SHP77 (cell line): Measurements from ENCODE around the gene SFT2D2.
A peak's percentile ranks its signal among the peaks of the same experiment; 100 is the strongest.

Experiments
- DNase-seq, 2 experiments: peaks; one replicate each; lab custom pipeline; 2025; lab: John Stamatoyannopoulos, UW

Gene SFT2D2

DNA sequence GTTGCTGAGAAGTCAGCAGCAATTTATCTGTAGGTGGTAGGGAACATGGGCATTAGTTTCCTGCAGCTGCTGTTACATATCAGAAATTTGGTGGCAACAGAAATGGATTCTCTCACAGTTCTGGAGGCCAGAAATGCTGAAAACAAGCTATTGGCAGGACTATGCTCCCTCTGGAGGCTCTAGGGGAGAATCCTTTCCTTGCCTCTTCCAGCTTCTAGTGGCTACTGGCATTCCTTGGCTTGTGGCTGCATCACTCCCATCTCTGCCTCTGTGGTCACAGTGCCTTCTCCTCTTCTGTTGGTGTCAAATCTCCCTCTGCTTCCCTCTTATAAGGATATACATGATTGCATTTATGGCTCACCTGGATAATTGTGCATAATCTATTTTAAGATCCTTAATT, 2.5 kb upstream of the SFT2D2 start:
- DNase-seq: no peak

DNA sequence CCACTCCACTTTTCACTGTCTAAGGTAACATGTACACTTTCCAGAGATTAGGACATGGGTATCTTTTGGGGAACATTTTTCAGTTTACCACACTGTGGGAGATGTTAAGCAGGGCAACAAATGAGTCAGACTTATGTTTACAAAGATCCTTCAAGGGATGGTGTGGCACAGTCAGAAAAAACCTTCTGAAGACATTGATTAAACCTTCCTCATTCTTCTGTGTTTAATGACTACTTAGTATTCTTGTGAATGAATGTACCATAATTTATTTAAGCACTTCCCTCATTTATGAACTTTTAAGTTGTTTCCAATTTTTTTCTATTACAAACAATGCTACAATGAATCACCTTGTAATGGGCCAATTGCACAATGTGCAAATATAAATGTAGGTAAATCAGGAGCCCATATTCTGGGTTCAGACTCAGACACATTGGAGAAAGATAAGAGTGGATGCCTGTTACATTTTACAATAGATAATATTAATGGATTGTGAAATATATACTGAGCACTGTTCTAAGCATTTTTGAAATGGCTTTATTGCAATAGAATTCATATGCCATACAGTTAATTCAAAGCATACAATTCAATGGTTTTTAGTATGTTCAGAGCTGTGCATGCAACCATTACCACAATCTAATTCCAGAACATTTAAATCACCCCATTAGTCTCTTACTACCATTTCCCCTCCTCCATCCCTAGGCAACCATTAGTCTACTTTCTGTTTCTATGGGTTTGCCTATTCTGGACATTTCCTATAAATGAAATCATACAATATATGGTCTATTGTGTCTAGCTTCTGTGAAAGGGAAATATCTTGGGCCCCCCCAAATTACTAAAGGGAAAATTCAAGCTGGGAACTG, 1.9 kb upstream of the SFT2D2 start:
- DNase-seq: no peak

DNA sequence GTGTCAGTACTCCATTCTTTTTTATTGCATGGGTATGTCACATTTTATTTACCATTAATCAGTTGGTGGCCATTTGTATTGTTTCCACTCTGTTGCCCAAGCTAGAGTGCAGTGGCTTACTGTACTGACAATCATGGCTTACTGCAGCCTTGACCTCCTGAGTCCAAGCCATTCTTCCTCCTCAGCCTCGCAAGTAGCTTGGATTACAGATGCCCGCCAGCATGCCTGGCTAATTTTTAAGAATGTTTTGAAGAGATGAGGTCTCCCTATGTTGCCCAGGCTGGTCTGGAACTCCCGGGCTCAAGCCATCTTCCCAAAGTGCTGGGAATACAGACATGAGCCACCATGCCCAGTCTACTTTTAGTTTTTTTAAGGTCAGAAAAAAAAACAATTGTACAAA, 813 bp upstream of the SFT2D2 start:
- DNase-seq: peak in 1 of 2 experiments; percentile 34

DNA sequence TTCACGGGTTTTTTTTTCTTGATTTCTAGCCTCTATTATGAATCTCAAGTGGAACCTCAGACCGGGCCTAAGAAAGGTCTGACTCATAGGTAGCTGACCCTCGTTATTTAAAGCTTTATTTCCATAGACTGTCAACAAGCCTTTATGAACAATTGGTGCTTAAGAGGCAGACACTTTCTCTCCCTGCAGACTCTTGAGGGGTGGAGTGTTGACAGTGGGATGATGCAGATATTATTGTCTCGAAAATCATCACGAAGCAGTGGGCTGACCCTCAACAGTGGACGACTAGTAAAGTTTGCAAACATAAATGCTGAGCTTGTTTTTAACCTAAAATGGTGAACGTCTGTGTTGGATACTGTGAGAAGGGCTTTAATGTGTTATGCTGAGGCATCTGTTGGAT, 1.8 kb downstream of the SFT2D2 start:
- no peak for DNase-seq

DNA sequence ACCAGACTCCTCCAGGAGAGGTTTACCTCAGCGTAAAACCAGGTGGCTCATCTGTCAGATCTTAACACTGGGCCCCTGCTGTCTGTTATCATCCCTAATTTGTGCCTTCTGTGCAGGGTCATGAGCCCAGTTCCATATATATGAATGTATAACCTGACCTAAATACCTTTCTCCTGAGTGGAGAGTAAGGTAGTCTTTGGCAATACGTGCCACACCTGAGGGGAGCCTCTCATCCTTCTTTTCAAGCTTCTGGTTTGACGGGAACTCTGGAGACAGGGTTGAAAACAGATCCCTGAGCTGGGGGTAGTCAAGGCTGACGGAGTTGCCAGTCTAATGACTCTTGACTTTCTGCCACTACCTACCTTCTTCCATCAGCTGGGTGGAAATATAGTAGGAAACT, 4.1 kb downstream of the SFT2D2 start:
- no peak for DNase-seq

DNA sequence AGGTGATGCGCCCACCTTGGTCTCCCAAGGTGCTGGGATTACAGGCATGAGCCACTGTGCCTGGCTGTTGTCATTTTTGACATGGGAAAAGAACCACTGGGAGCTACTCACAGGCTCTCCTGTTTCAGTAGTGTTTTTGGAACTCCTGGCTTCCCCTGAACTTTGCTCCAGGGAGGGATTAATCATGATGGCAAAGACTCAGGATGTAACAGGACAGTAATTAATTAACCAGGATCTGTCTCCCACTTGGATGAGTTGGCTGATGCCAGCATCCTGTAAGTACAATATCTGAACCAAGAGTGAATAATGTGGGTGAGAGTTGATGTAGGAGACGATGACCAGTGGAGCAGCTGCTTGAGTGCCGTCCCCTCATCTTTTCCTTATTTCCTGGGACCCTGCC, 4.9 kb downstream of the SFT2D2 start:
- DNase-seq: no peak

DNA sequence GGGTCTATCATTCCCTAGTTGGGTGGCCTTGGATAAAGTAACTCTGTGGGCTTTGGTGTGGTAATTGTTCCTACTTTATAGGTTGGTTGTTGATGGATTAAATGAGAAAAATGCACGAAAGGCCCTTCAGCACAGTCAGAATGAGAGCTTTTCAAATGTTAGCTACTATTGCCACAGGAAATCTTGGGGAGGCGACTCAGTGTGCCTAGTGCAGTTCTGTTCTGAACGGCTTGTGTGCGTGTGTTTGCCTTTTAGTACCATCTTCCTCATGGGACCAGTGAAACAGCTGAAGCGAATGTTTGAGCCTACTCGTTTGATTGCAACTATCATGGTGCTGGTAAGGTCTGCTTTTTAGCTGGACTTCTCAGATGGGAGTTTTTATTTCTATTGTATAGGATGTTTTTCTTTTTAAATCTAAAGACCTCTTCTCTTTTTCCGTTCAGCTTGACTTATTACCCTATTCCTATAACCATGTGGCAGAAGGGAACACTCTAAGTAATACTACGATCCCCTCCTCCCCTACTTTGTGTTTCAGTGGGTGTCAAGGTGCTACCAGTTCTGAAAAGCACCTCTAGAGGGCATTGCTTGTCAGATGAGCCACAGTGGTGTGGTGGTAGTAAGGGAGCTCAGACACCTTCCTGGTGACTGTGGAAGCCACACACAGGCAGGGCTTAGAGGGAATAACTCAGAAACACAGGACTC, 9.2 kb downstream of the SFT2D2 start:
- DNase-seq: peak; percentile 25 to 58

DNA sequence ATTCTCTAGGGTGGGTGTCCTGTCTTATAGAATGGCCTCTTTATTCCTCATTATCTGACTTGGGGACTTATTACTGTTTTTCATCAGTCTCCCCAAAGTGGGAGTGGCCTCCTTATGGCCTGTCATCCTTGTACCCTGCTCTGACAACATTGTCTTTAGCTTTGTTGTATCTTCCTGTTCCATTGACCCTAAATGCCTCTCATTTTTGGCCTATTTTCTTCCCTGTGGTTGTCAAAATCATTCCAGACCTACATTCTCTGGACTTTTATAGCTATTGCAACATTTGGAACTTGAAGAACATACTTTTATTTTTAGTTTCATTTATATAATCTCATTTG, 9.7 kb downstream of the SFT2D2 start:
- DNase-seq: no peak

DNA sequence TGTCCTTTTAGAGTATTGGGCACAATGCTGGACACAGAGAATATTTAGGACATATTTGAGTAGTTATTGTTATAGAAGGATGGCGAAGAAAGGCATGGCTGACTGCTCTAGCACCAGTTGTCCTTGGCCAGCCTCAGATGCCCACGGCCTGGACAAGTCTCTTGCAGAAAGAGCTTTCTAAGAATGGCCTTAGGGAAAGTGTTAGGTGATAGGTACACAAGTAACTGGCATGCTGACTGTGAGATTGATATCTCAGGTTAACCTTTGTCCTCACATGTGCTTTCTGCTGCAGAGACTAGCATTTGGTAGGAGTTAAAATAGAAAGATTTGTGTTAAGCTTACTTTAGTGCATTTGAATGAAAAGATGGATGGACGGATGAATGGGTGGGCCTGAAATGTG, 10.1 kb downstream of the SFT2D2 start:
- no peak for DNase-seq

DNA sequence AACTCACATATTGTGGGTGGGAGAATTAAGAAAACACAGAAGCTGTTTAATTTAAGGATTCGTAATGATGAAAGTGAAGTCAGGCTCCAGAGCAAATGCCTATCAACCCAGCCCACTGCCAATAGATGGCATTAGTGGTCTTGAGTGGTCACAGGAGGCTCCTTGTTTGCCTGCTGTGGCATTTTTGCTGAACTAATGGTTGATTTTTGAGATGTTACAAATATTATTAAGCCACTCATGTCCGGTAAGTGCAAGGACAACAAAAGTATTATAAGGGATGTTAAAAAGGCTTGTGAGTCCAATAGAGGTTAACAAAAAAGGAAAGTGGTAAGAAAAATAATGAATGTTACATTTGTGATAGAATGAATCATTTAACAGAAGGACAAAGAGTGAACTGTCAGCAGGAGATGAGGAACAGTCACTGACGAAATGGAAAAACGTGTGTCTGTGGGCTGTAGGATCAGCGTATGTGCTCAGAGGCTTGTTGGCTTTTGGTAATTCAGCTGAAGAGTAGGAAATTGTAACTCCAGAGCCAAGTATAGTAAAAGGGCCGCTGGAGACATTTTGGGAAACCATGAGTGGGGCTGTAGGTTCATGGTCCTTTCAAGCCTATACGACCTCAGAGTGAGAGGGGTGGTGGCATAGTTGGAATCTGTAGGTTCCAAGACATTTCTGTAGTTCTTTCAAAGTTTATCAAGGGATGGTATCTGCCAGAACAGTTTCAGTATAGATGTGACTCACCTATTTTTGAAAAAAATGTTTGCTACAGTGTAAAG, 11.2 kb downstream of the SFT2D2 start:
- DNase-seq: no peak

DNA sequence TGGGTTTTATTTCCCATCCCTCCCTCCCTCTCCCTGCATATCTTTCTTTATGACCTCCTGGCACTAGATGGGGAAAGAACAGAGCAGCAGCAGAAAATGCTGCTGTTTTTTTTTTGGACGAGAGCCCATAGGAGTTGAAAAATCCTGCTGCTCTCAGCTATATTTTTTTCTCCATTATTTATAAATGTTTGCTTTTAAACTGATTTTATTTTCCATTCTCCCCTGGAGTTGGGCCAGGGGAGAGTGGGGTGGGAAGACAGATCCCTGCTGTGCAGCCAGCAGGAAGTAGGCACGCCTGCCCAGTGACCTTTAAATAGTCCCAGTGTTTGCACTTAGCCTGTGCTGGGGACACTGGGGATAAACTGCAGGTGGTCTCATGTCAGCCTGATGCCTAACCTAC, 17.4 kb downstream of the SFT2D2 start:
- peak in 1 of 2 experiments; percentile 59 for DNase-seq

DNA sequence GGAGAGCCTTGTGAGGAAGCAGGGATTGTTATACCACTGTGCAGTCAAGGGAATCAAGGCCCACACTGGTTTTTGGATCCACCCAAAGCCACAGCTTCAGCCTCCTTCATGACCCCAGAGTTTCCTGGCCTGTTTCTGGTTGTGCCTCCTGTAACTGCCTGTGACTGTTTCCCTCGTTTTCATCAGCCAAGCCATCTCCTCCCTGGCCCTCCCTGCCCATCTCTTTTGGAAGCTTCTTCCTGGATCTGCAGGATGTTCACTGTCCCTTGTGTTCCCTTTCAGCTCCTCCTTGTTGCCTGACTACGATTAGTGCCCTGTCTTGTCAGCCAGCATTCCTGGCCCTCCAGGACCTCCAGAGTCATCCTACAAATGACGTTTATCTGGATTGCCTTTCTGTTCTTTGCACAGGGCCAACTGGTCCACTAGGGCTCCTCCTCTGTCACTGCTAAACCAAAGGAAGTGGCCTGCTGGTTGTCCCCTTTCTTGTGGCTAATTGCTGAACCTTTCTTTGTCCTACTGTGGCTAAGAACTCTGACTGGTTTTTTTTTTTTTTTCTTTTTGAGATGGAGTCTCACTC, 17.9 kb downstream of the SFT2D2 start:
- no peak for DNase-seq

DNA sequence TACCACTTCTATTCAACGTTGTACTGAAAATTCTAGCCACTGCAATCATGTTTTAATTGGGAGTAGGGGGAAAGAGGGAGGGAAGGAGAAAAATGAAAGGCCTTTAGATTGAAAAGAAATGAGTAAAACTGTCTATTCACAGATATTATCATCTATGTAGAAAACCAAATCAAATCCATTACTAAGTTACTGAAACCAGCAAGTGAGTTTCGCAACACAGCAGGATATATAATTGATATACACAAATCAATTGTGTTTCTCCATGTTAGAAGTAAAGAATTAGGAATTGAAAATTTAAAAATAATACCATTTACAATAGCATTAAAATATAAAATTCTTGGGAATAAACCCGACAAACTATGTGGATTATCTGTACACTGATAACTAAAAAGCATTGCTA, 19.2 kb downstream of the SFT2D2 start:
- no peak for DNase-seq

DNA sequence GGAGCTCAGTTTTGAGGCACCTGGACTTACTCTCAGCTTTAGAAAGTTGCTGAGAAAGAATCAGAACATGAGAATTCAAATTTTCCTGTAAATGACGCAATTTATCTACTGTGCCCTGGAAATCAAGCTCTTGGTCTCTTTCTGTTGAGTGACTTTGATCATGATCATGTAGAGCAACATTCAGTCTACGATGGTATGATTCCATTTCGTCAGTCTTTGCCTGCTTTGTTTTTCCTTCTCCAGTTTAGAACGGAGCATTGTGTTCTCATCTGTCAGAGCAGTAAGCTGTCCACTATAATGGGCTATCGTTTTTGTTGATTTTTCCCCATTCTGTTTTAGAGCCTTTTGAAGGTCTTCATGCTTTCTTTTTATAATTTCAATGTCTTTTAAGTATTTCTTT, 20.7 kb downstream of the SFT2D2 start:
- DNase-seq: no peak

DNA sequence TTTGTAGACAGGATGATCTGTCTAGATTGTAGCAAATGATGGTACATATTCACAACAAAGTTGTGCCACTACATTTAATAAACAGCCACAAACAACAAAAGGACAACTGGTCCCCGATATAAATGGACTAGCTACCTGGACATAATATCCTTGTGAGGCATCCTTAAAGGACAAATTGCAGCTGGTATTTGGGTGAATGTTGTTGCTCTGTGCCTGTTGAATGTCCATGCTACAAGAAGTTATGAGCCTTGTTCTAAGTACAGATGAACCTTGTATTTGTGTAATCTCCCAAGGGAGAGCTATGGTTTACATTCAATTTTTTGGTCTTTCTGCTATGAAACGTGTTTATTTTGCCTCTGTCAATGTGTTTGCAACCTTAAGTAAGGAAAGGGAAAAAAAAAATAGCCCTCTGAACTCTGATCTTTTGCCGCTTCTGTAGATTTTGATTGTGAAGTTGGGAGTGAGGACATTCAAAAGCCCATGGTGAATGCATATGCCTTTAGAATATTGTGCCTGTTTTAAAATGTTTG, 26.5 kb downstream of the SFT2D2 start:
- DNase-seq: no peak

DNA sequence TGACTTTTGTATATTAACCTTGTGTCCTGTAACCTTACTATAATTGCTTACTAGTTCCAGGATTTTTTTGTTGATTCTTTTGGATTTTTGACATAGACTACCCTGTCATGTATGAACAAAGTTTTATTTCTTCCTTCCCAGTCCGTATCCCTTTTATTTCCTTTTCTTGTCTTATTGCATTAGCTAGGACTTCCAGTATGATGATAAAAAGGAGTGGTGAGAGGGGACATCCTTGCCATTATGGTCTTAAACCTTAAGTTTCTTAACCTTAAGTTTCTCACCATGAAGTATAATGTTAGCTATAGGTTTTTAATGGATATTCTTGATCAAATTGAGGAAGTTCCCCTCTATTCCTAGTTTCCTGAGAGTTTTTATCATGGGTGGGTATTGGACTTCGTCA, 30.4 kb downstream of the SFT2D2 start:
- DNase-seq: no peak

DNA sequence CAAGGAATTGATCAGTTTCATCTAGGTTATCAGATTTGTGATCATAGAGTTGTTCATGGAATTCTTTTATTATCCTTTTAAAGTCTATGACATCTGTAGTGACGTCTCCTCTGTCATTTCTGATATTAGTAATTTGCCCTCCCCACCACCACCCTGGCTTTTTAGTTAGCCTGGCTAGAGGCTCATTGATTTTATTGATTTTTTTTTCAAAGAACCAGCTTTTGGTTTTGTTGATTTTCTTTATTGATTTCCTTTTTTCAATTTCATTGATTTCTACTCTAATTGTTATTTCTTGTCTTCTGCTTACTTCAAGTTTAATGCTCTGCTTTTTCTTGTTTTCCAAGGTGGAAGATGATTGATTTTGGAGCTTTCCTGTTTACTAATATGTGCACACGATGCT, 31.6 kb downstream of the SFT2D2 start:
- no peak for DNase-seq

DNA sequence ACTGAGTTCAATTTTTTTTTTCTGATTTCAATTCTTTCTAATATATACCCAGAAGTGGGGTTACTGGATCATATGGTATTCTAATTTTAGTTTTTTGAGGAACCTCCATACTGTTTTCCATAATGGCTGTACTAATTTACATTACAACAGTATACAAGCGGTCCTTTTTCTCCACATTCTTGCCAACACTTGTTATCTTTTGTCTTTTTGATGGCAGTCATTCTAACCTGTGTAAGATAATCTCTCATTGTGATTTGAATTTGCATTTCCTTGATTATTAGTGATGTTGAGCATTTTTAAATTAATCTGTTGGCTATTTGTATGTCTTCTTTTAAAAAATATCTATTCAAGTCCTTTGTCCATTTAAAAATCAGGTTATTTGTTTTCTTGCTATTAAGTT, 33.8 kb downstream of the SFT2D2 start:
- DNase-seq: no peak

DNA sequence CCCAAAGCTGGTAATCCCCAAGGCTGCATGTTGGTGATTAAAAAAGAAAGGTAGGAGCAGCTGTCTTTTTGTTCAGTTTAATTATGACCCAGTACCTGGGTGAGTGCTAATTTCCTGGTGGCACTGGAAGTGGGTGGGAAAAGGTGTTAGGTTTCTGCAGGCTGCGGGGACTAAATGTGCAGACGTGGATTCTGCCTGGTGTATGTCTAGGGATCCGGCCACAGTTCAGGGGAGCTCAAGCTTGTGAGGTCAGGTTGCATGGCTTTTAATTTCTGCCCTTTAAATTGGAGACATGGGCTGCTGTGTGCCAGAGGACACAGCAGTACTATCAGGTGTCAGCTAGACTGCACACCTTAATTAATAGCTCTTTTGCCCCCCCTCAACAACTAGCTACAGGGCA, 34.6 kb downstream of the SFT2D2 start:
- DNase-seq: no peak

DNA sequence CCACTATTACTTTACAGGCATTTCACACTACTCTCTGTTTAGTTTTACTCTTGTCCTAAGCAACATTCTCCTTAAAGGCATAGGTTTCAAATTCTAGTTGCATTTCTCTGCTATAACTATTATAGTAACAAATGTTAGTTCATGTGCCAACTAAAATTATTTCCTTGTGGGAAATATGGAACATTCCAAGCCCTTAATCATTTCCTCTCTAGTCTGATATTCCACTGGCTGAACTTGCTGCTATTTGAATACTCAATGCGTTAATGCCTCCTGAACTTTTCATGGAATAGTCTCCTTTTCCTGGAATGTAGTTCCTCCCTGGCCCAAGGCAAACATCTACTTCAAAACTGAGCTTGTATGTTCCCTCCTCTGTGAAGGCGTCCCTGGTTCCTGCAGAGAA, 35.6 kb downstream of the SFT2D2 start:
- DNase-seq: no peak

DNA sequence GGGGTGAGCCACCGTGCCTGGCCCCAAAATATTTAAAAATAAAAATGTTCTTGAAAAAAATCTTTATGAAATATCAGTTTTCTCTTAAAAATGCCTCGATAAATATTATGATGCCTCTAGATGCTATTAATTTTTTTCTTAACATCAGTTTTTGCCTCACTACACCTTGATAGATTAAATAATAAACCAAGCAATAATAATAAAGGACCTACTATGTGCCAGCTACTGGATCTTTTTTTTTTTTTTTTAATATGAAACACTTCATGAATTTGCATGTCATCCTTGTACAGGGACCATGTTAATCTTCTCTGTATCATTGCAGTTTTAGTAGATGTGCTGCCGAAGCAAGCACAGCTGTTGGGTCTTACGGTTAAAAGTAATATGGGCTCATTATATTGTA, 37.3 kb downstream of the SFT2D2 start:
- no peak for DNase-seq

DNA sequence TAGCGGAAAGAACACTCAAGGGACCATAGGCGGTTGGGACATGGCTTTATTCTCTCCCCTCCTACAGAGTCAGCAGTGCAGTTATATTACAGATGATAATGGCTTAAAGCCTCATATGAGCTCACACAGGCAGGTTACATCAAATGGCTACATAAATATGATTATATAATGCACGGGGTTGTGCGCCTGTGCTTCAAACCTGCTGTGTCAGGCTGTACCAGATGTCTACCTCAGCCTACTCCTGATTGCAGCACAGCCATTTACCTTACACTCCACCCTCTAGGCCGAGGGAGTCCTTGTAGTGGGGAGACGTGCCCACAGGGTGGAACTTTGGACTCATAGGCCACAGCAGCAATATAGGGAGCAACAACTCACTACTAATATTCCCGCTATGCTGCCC, 38.5 kb downstream of the SFT2D2 start:
- DNase-seq: no peak
